ENCODE results near the gene HTRA1. TPM values are rescaled to one million over a fixed set of nuclear protein-coding genes. Genes with fewer than 3 reads are reported as not detected.

Gene HTRA1
- total and polyA plus RNA-seq, 2 of the 4 experiments (the other 2 are of a cell fraction) = 28.5 to 108 TPM

DNA sequence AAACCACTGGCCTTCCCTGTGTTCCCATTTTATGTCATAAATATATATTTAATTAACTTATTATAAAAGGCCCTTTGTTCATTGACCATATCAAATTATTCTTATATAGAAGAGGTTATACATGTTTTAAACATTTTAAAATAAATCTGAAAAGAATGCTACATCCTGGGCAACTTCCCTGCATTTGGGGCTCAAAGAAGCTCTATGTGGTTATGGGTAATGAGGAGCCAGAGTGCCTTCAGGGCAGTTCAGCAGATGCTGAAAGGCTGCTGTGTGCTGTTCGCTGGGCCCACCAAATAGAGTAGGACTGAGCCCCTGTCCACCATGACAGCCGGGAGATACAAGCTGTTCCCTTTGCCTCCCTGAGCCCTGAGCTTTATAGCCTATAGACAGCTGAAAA is 35.9 kb downstream of the HTRA1 start:
- no peak for TF ChIP-seq RAD21 (IDR thresholded peaks at IDR 0.05; ENCODE audit: low read length)
- TF ChIP-seq MAFK (IDR thresholded peaks at IDR 0.05; ENCODE audit: low read depth, low read length) = no peak
- TF ChIP-seq POLR2A (IDR thresholded peaks at IDR 0.05; ENCODE audit: low read depth, low read length) = no peak
- no peak for TF ChIP-seq FOS (IDR thresholded peaks at IDR 0.05; ENCODE audit: low read depth, low read length)
- TF ChIP-seq, protein P1, sequence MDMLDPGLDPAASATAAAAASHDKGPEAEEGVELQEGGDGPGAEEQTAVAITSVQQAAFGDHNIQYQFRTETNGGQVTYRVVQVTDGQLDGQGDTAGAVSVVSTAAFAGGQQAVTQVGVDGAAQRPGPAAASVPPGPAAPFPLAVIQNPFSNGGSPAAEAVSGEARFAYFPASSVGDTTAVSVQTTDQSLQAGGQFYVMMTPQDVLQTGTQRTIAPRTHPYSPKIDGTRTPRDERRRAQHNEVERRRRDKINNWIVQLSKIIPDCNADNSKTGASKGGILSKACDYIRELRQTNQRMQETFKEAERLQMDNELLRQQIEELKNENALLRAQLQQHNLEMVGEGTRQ (IDR thresholded peaks at IDR 0.05; ENCODE audit: low read depth, low read length) = no peak
- TF ChIP-seq RFX5 (IDR thresholded peaks at IDR 0.05; ENCODE audit: low read depth, low read length) = no peak
- TF ChIP-seq MXI1 (IDR thresholded peaks at IDR 0.05; ENCODE audit: borderline replicate concordance, low read depth, low read length) = no peak
- TF ChIP-seq, protein P2, sequence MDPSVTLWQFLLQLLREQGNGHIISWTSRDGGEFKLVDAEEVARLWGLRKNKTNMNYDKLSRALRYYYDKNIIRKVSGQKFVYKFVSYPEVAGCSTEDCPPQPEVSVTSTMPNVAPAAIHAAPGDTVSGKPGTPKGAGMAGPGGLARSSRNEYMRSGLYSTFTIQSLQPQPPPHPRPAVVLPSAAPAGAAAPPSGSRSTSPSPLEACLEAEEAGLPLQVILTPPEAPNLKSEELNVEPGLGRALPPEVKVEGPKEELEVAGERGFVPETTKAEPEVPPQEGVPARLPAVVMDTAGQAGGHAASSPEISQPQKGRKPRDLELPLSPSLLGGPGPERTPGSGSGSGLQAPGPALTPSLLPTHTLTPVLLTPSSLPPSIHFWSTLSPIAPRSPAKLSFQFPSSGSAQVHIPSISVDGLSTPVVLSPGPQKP (IDR thresholded peaks at IDR 0.05; ENCODE audit: borderline replicate concordance, low read depth, low read length) = no peak
- no peak for TF ChIP-seq MAZ (IDR thresholded peaks at IDR 0.05; ENCODE audit: borderline replicate concordance, low read depth, low read length)
- TF ChIP-seq CEBPB (IDR thresholded peaks at IDR 0.05; ENCODE audit: low read depth, low read length) = no peak
- no peak for TF ChIP-seq CHD1 (IDR thresholded peaks at IDR 0.05; ENCODE audit: low read depth, low read length)
- TF ChIP-seq NFE2L2 (IDR thresholded peaks at IDR 0.05; ENCODE audit: low read depth, low read length) = no peak
- TF ChIP-seq BHLHE40 (IDR thresholded peaks at IDR 0.05; ENCODE audit: low read depth, low read length) = no peak
- no peak for TF ChIP-seq RCOR1 (IDR thresholded peaks at IDR 0.05; ENCODE audit: insufficient replicate concordance, low read length)
- TF ChIP-seq, protein P3, sequence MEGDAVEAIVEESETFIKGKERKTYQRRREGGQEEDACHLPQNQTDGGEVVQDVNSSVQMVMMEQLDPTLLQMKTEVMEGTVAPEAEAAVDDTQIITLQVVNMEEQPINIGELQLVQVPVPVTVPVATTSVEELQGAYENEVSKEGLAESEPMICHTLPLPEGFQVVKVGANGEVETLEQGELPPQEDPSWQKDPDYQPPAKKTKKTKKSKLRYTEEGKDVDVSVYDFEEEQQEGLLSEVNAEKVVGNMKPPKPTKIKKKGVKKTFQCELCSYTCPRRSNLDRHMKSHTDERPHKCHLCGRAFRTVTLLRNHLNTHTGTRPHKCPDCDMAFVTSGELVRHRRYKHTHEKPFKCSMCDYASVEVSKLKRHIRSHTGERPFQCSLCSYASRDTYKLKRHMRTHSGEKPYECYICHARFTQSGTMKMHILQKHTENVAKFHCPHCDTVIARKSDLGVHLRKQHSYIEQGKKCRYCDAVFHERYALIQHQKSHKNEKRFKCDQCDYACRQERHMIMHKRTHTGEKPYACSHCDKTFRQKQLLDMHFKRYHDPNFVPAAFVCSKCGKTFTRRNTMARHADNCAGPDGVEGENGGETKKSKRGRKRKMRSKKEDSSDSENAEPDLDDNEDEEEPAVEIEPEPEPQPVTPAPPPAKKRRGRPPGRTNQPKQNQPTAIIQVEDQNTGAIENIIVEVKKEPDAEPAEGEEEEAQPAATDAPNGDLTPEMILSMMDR (conservative IDR thresholded peaks at IDR 0.05; ENCODE audit: low read depth, low read length) = no peak
- TF ChIP-seq SMC3 (IDR thresholded peaks at IDR 0.05; ENCODE audit: low read depth, low read length) = no peak
- Histone ChIP-seq H4K20me1 (ENCODE audit: insufficient read depth, low read length) (no peaks in the 10 kb centered on the region), H2AFZ (replicated peaks; ENCODE audit: low read length, poor library complexity) (no peak overlapping the region), H3K4me3 (ENCODE audit: insufficient read depth, low read depth, low read length) (no peak overlapping the region), H3K79me1 (ENCODE audit: low read depth in 1 of 2, low read length in 2 of 2) (no peaks in the 10 kb centered on the region), H3K9me1 (ENCODE audit: insufficient read depth, low read length) (peaks cover 10% of the 10 kb centered on the region), H3K9me3 (ENCODE audit: control insufficient read depth, insufficient read depth, low read length) (no peaks in the 10 kb centered on the region), H3K4ac (ENCODE audit: low read depth, low read length) (no peak overlapping the region), H2BK20ac (ENCODE audit: low read depth, low read length) (no peak overlapping the region), H4K8ac (ENCODE audit: low read depth in 2 of 2, low read length in 2 of 2) (no peak overlapping the region), H2BK5ac (ENCODE audit: low read depth, low read length, poor library complexity, severe bottlenecking) (no peak overlapping the region), H3K14ac (replicated peaks; ENCODE audit: low read depth, low read length) (no peak overlapping the region), H3K4me1 (ENCODE audit: control insufficient read depth, insufficient read depth, low read length) (peaks cover 19% of the 10 kb centered on the region), H3K27ac (ENCODE audit: insufficient read depth, low read length) (no peak overlapping the region), H2AK9ac (replicated peaks; ENCODE audit: low read depth, low read length, poor library complexity) (no peak overlapping the region), H4K91ac (ENCODE audit: insufficient read depth, low read depth, low read length) (no peak overlapping the region), H2BK15ac (ENCODE audit: low read depth, low read length) (no peak overlapping the region), H2BK120ac (ENCODE audit: low read depth, low read length) (no peak overlapping the region), H4K5ac (ENCODE audit: low read depth, low read length) (no peak overlapping the region), H2AK5ac (ENCODE audit: low read depth, low read length) (no peak overlapping the region), H3K9ac (ENCODE audit: low read depth, low read length) (no peak overlapping the region), H3K18ac (ENCODE audit: low read depth, low read length) (no peak overlapping the region), H3K4me2 (ENCODE audit: low read depth, low read length) (no peak overlapping the region), H3K23ac (ENCODE audit: low read depth, low read length) (no peak overlapping the region), H3K56ac (ENCODE audit: extremely low read depth, insufficient read depth, low read length) (no peak overlapping the region), H3K27me3 (ENCODE audit: control insufficient read depth, insufficient read depth, low read length) (no peaks in the 10 kb centered on the region), H3K36me3 (ENCODE audit: control insufficient read depth, insufficient read depth, low read length) (peaks cover 4% of the 10 kb centered on the region; the same call in 1 of the 2 replicates)
- dilution Hi-C loops (cut with HindIII; ENCODE audit: low sequenced_read_pairs, unreplicated experiment) = no loop called here
- 73% methylated on average over 2 of the region's 2 CpGs; no CpG with 5 or more reads in 1 of the 2 experiments for WGBS, 2 experiments (ENCODE audit: extremely low coverage in 2 of 2, insufficient read length in 1 of 2)
- intact Hi-C loops (cut with micrococcal nuclease) = no loop called here
- ChIA-PET POLR2A (ENCODE audit: unreplicated experiment) (no interaction called here), CTCF (no interaction called here)
- no TSS peak for BruUV-seq (replicated peaks)
- in situ Hi-C loops (cut with MboI; ENCODE audit: low sequenced_read_pairs) = no loop called here
- DNase-seq = no peak
- ATAC-seq (ENCODE audit: low read depth) = no peak

All from IMR-90 (cell line).